Osteoblast (primary cell): Measurements from ENCODE around the gene TM9SF4. TPM values are rescaled to one million over a fixed set of nuclear protein-coding genes. Genes with fewer than 3 reads are reported as not detected.

Experiments
- DNase-seq: peaks from one replicate; pipeline ENCODE4 v3.0.0; 2011; ENCODE audit warnings: low spot score, mixed read lengths; ENCODE audit not compliant: insufficient read length; ENCODE audit errors: missing footprints
- H2AFZ ChIP-seq: 2 replicates; pipeline ENCODE4 v1.6.0; 2011; ENCODE audit warnings: mild to moderate bottlenecking, low read length
- H3K27ac ChIP-seq: 2 replicates; pipeline ENCODE4 v1.5.1; 2011; ENCODE audit warnings: mild to moderate bottlenecking, low read depth, low read length, moderate library complexity
- H3K27me3 ChIP-seq: 2 replicates; pipeline ENCODE4 v1.6.0; 2012; ENCODE audit warnings: mild to moderate bottlenecking, control low read depth, inconsistent platforms, low read length, moderate library complexity; ENCODE audit not compliant: insufficient read depth
- H3K36me3 ChIP-seq: 2 replicates; pipeline ENCODE4 v1.5.1; 2011; ENCODE audit warnings: mild to moderate bottlenecking, low read length, control low read depth, moderate library complexity; ENCODE audit not compliant: insufficient read depth
- H3K4me1 ChIP-seq: 2 replicates; pipeline ENCODE4 v1.5.1; 2011; ENCODE audit warnings: mild to moderate bottlenecking, low read length, control low read depth, moderate library complexity; ENCODE audit not compliant: insufficient read depth
- H3K4me2 ChIP-seq: 2 replicates; pipeline ENCODE4 v1.6.0; 2011; ENCODE audit warnings: mild to moderate bottlenecking, low read length; ENCODE audit not compliant: insufficient read depth
- H3K4me3 ChIP-seq: fragments of 200-600 bp; sonication (generic); 3 replicates; pipeline ENCODE4 v1.5.1; 2012; ENCODE audit warnings: mild to moderate bottlenecking, low read length, inconsistent platforms; ENCODE audit not compliant: insufficient read depth
- H3K79me2 ChIP-seq: 2 replicates; pipeline ENCODE4 v1.6.0; 2012; ENCODE audit warnings: mild to moderate bottlenecking, low read length, control low read depth, inconsistent platforms; ENCODE audit not compliant: insufficient read depth
- H3K9me3 ChIP-seq: 2 replicates; pipeline ENCODE4 v1.5.1; 2011; ENCODE audit warnings: low read depth, low read length, control low read depth
- H4K20me1 ChIP-seq: 2 replicates; pipeline ENCODE4 v1.6.0; 2012; ENCODE audit warnings: mild to moderate bottlenecking, low read length, control low read depth; ENCODE audit not compliant: insufficient read depth
- total RNA-seq: library from RNA; depleted of rRNA; stranded (reverse); fragments of >200 nt; gene quantifications from 2 replicates; pipeline ENCODE4 v1.2.3, GENCODE V29; 2012
- TF ChIP-seq, protein P1 (sequence below): IDR thresholded peaks from 2 replicates; pipeline ENCODE4 v1.5.1; 2011; ENCODE audit warnings: mild to moderate bottlenecking, low read depth, low read length, moderate library complexity; ENCODE audit errors: extremely low read depth

Gene TM9SF4
- total RNA-seq, 1 donor = 48.1 TPM

DNA sequence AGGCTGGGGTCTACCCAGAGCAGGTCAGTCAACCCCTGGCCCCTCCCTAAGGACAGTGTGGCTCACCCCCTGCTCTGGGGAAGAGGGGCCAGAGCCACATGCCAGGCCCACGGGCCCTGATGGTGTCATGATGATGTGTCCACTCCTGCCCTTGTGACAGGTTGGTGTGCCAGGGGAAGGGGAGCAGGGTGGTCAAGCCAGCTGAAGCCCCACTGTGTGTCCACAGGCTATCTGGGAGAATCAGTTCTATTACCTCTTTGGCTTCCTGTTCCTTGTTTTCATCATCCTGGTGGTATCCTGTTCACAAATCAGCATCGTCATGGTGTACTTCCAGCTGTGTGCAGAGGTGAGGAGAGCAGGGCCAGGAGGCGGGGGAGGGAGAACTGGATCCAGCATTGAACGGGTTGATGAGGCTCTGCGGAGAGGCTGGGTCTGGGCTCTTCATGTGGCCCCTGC, 50.3 kb downstream of the TM9SF4 start:
- Histone ChIP-seq H3K4me3 (no peak overlapping the region), H3K36me3 (peaks cover 56% of the 10 kb centered on the region), H3K79me2 (no peaks in the 10 kb centered on the region), H3K9me3 (no peaks in the 10 kb centered on the region), H4K20me1 (peaks cover 12% of the 10 kb centered on the region), H3K27me3 (no peaks in the 10 kb centered on the region), H3K4me2 (no peak overlapping the region), H3K4me1 (peaks cover 9% of the 10 kb centered on the region), H2AFZ (no peak overlapping the region), H3K27ac (no peak overlapping the region)
- TF ChIP-seq, protein P1, sequence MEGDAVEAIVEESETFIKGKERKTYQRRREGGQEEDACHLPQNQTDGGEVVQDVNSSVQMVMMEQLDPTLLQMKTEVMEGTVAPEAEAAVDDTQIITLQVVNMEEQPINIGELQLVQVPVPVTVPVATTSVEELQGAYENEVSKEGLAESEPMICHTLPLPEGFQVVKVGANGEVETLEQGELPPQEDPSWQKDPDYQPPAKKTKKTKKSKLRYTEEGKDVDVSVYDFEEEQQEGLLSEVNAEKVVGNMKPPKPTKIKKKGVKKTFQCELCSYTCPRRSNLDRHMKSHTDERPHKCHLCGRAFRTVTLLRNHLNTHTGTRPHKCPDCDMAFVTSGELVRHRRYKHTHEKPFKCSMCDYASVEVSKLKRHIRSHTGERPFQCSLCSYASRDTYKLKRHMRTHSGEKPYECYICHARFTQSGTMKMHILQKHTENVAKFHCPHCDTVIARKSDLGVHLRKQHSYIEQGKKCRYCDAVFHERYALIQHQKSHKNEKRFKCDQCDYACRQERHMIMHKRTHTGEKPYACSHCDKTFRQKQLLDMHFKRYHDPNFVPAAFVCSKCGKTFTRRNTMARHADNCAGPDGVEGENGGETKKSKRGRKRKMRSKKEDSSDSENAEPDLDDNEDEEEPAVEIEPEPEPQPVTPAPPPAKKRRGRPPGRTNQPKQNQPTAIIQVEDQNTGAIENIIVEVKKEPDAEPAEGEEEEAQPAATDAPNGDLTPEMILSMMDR = no peak
- DNase-seq = peak; percentile 26

DNA sequence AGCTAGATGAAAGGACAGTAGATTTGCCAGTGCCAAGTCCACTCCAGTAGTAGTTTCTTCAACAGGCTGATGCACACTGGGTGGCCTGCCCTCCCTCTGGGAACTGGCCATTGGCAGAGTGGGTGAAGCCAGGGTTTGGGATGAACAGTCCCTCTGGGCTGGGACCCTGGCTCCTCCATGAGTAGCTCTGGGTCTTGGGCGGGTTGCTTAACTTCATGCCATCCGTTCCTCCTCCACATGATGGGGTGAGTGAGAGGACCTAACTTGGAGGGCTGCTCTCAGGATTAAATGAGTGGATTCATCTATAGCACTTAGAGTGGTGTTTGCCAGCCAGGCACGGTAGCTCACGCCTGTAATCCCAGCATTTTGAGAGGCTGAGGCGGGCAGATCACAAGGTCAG, 50.8 kb downstream of the TM9SF4 start:
- Histone ChIP-seq H3K9me3 (no peaks in the 10 kb centered on the region), H4K20me1 (peaks cover 8% of the 10 kb centered on the region), H3K27ac (no peak overlapping the region), H3K27me3 (no peaks in the 10 kb centered on the region), H3K4me2 (no peak overlapping the region), H3K36me3 (peaks cover 62% of the 10 kb centered on the region), H2AFZ (no peak overlapping the region), H3K4me1 (peaks cover 5% of the 10 kb centered on the region), H3K79me2 (no peaks in the 10 kb centered on the region), H3K4me3 (no peak overlapping the region)
- DNase-seq = peak; percentile 17
- TF ChIP-seq, protein P1 = no peak

DNA sequence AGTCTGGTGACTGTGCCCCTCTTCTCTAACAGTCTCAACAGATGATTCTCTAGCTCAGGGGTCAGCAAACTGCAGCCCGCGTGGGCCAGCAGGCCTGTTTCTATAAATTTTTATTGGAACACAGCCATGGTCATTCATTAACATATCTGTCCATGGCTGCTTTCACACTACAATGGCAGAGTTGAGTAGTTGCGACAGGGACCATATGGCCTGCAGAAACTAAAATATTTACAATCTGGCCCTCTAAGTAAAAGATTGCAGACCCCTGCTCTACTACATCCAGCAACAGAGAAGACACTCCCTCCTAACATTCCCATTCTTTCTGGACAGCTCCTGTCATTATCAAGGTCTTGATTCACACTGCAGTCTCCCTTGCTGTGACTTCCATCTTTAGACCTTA, 52.8 kb downstream of the TM9SF4 start:
- H3K9me3 ChIP-seq = no peaks in the 10 kb centered on the region
- TF ChIP-seq, protein P1 = no peak
- H3K4me1 ChIP-seq = no peaks in the 10 kb centered on the region
- no peaks in the 10 kb centered on the region for H3K27me3 ChIP-seq
- no peak overlapping the region for H2AFZ ChIP-seq
- H3K79me2 ChIP-seq = no peaks in the 10 kb centered on the region
- DNase-seq = no peak
- peaks cover 4% of the 10 kb centered on the region for H4K20me1 ChIP-seq
- H3K4me2 ChIP-seq = no peak overlapping the region
- H3K36me3 ChIP-seq = peaks cover 72% of the 10 kb centered on the region
- no peak overlapping the region for H3K4me3 ChIP-seq
- no peak overlapping the region for H3K27ac ChIP-seq

DNA sequence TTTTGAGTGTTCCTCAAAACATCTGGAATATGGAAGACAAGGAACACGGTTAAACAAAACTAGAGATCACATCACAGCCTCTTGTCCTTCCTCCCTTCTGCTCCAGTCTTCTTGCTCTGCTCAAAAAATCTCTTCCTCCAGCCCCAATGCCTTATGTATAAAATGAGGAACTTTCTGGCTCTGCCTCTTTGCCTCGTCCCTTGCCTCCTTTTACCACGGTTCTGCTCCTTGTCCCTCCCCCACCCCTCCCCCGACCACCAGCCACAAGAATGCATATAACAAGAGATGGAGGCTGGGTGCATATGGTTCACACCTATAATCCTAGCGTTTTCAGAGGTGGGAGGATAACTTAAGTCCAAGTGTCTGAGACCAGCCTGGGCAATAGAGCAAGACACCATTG, 54.4 kb downstream of the TM9SF4 start:
- Histone ChIP-seq H3K27me3 (no peaks in the 10 kb centered on the region), H3K27ac (no peak overlapping the region), H3K4me1 (peaks cover 7% of the 10 kb centered on the region), H3K9me3 (no peaks in the 10 kb centered on the region), H3K36me3 (peaks cover 62% of the 10 kb centered on the region), H2AFZ (no peak overlapping the region), H3K4me3 (no peak overlapping the region), H3K79me2 (no peaks in the 10 kb centered on the region), H3K4me2 (no peak overlapping the region), H4K20me1 (peaks cover 4% of the 10 kb centered on the region)
- DNase-seq = peak; percentile 55
- TF ChIP-seq, protein P1 = no peak
